NB4 (cell line): ENCODE data around the gene NOX3.

ENCODE experiments used
- CTCF ChIP-seq: IDR thresholded peaks from one replicate; pipeline ENCODE4 v1.5.1; 2012; ENCODE audit warnings: low read depth, low read length
- MAX ChIP-seq: IDR thresholded peaks from 2 replicates; pipeline ENCODE4 v1.6.1; 2011; ENCODE audit warnings: low read depth, low read length
- MYC ChIP-seq: IDR thresholded peaks from 2 replicates; pipeline ENCODE4 v1.6.1; 2011; ENCODE audit warnings: low read depth, low read length
- POLR2A ChIP-seq: IDR thresholded peaks from 2 replicates; pipeline ENCODE4 v1.6.1; 2011; ENCODE audit warnings: mild to moderate bottlenecking; ENCODE audit not compliant: insufficient read length; ENCODE audit errors: extremely low read depth

GRCh38 chr6:155346957-155347356 lies 108.7 kb downstream of the NOX3 start:
- TF ChIP-seq CTCF = no peak
- TF ChIP-seq POLR2A = no peak
- TF ChIP-seq MAX = no peak
- no peak for TF ChIP-seq MYC
